GM12874 (cell line): ENCODE measurements around the gene DCDC2C.

ENCODE experiments used
- CTCF ChIP-seq: IDR thresholded peaks from 2 replicates; pipeline ENCODE4 v1.5.1; 2011; ENCODE audit warnings: low read depth, mild to moderate bottlenecking, control low read depth, low read length, moderate library complexity; ENCODE audit not compliant: insufficient read depth

Gene DCDC2C

GRCh38 chr2:3871002-3871401, 167.6 kb downstream of the DCDC2C start:
- no peak for TF ChIP-seq CTCF

GRCh38 chr2:3872451-3872850, 169.1 kb downstream of the DCDC2C start:
- no peak for TF ChIP-seq CTCF

- TF ChIP-seq CTCF: no peak
Observed at GRCh38 chr2:3873899-3874298, 170.5 kb downstream of the DCDC2C start.

GRCh38 chr2:3876221-3876620, 172.8 kb downstream of the DCDC2C start:
- TF ChIP-seq CTCF: no peak

- TF ChIP-seq CTCF: no peak
Observed at GRCh38 chr2:3876685-3877084, 173.3 kb downstream of the DCDC2C start.

- no peak for TF ChIP-seq CTCF
Observed at GRCh38 chr2:3885629-3886628, 182.6 kb downstream of the DCDC2C start.

GRCh38 chr2:3895021-3895420, 191.6 kb downstream of the DCDC2C start:
- TF ChIP-seq CTCF: no peak
